RWPE1 (cell line): ENCODE measurements around the gene FASTKD1.

Source experiments
- CTCF ChIA-PET: fragments of 350-600 bp; sonication (Branson Sonifier 250); formaldehyde crosslinking; extraction: SDS; loops from one replicate; lab custom pipeline; 2021; lab: Yijun Ruan, JAX
- POLR2A ChIA-PET: fragments of 400-600 bp; formaldehyde crosslinking; extraction: SDS; loops from one replicate; lab custom pipeline; 2020; ENCODE audit warnings: antibody characterized with exemption; ENCODE audit not compliant: low non-redundant PET; lab: Yijun Ruan, JAX
- DNase-seq: peaks from one replicate; pipeline ENCODE4 v3.0.0; 2012; ENCODE audit warnings: low spot score
- H3K27ac ChIP-seq: fragments of 450-650 bp; 2 replicates; pipeline ENCODE4 v1.5.1; 2017
- CTCF ChIP-seq: fragments of 450-650 bp; conservative IDR thresholded peaks from 2 replicates; pipeline ENCODE4 v1.5.1; 2017; ENCODE audit warnings: low read depth, mild to moderate bottlenecking

The FASTKD1 gene

GRCh38 chr2:169495310-169495928 is 78.2 kb downstream of the FASTKD1 start:
- no peak overlapping the region for H3K27ac ChIP-seq
- CTCF ChIA-PET, result interaction anchor here (0.6 kb wide), 1 partner anchor 43 kb away, joined by 3 read pairs; no protein-coding TSS in a partner anchor
- TF ChIP-seq CTCF, result no peak
- DNase-seq, result no peak
- POLR2A ChIA-PET, result no interaction called here

- H3K27ac ChIP-seq, result no peak overlapping the region
- no peak for DNase-seq
- ChIA-PET POLR2A (no interaction called here), CTCF (no interaction called here)
- TF ChIP-seq CTCF, result no peak
These were observed 80.3 kb downstream of the FASTKD1 start for GRCh38 chr2:169493360-169493759.

GRCh38 chr2:169491378-169491777 is 82.3 kb downstream of the FASTKD1 start:
- CTCF ChIA-PET, result no interaction called here
- H3K27ac ChIP-seq, result no peak overlapping the region
- no peak for TF ChIP-seq CTCF
- no peak for DNase-seq
- POLR2A ChIA-PET, result no interaction called here

- no peak overlapping the region for H3K27ac ChIP-seq
- ChIA-PET POLR2A (no interaction called here), CTCF (no interaction called here)
- no peak for DNase-seq
- TF ChIP-seq CTCF, result no peak
These were observed 82.8 kb downstream of the FASTKD1 start for GRCh38 chr2:169490834-169491233.

- no peak for DNase-seq
- TF ChIP-seq CTCF, result no peak
- no peak overlapping the region for H3K27ac ChIP-seq
- ChIA-PET CTCF (no interaction called here), POLR2A (no interaction called here)
These were observed 87.2 kb downstream of the FASTKD1 start for GRCh38 chr2:169486487-169486886.

GRCh38 chr2:169485650-169486138 is 88.0 kb downstream of the FASTKD1 start:
- CTCF ChIA-PET, result no interaction called here
- no peak for DNase-seq
- TF ChIP-seq CTCF, result no peak
- H3K27ac ChIP-seq, result no peak overlapping the region
- POLR2A ChIA-PET, result no interaction called here
